ENCODE results near the gene GPATCH1. TPM values are rescaled to one million over a fixed set of nuclear protein-coding genes. Genes with fewer than 3 reads are reported as not detected.
A peak's percentile ranks its signal among the peaks of the same experiment; 100 is the strongest.
"Not testable (repeated sequence)": the region's sequence is repeated elsewhere in the genome, so short reads cannot be mapped to it uniquely, and the experiment has no call there.

GPATCH1 gene
- total RNA-seq, 1 donor from 2014 or later: 6.3 TPM

GRCh38 chr19:33163481-33163880 lies 82.5 kb downstream of the GPATCH1 start:
- DNase-seq (ENCODE audit: low read depth): no peak
- TF ChIP-seq CTCF (IDR thresholded peaks at IDR 0.05; ENCODE audit: insufficient read depth, low read length, severe bottlenecking): no peak
- Histone ChIP-seq H3K4me3 (ENCODE audit: low read depth, low read length) (no peak overlapping the region), H3K36me3 (ENCODE audit: control insufficient read depth, insufficient read depth, low read length) (no peaks in the 10 kb centered on the region), H3K27me3 (ENCODE audit: control insufficient read depth, insufficient read depth, low read length) (no peaks in the 10 kb centered on the region)
- FAIRE-seq: no peak

- FAIRE-seq; H3K36me3 ChIP-seq (ENCODE audit: control insufficient read depth, insufficient read depth, low read length); DNase-seq (ENCODE audit: low read depth): not testable (repeated sequence)
Observed at GRCh38 chr19:33166037-33166436, 85.1 kb downstream of the GPATCH1 start.

GRCh38 chr19:33167438-33167837 lies 86.5 kb downstream of the GPATCH1 start:
- FAIRE-seq (no peak), DNase-seq (ENCODE audit: low read depth) (no peak)
- no peaks in the 10 kb centered on the region for H3K27me3 ChIP-seq (ENCODE audit: control insufficient read depth, insufficient read depth, low read length)
- no peak for TF ChIP-seq CTCF (IDR thresholded peaks at IDR 0.05; ENCODE audit: insufficient read depth, low read length, severe bottlenecking)
- H3K4me3 ChIP-seq (ENCODE audit: low read depth, low read length): no peak overlapping the region
- H3K36me3 ChIP-seq (ENCODE audit: control insufficient read depth, insufficient read depth, low read length): no peaks in the 10 kb centered on the region

More at GRCh38 chr19:33166037-33166436, 85.1 kb downstream of the GPATCH1 start:
- not testable (repeated sequence) for H3K27me3 ChIP-seq (ENCODE audit: control insufficient read depth, insufficient read depth, low read length); H3K4me3 ChIP-seq (ENCODE audit: low read depth, low read length)

GRCh38 chr19:33168528-33168927 lies 87.5 kb downstream of the GPATCH1 start:
- TF ChIP-seq CTCF (IDR thresholded peaks at IDR 0.05; ENCODE audit: insufficient read depth, low read length, severe bottlenecking): no peak
- Histone ChIP-seq H3K36me3 (ENCODE audit: control insufficient read depth, insufficient read depth, low read length) (no peaks in the 10 kb centered on the region), H3K27me3 (ENCODE audit: control insufficient read depth, insufficient read depth, low read length) (no peaks in the 10 kb centered on the region), H3K4me3 (ENCODE audit: low read depth, low read length) (no peak overlapping the region)
- FAIRE-seq (no peak), DNase-seq (ENCODE audit: low read depth) (no peak)

- DNase-seq (ENCODE audit: low read depth) (no peak), FAIRE-seq (no peak)
- no peaks in the 10 kb centered on the region for H3K27me3 ChIP-seq (ENCODE audit: control insufficient read depth, insufficient read depth, low read length)
- H3K36me3 ChIP-seq (ENCODE audit: control insufficient read depth, insufficient read depth, low read length): no peaks in the 10 kb centered on the region
- no peak overlapping the region for H3K4me3 ChIP-seq (ENCODE audit: low read depth, low read length)
- no peak for TF ChIP-seq CTCF (IDR thresholded peaks at IDR 0.05; ENCODE audit: insufficient read depth, low read length, severe bottlenecking)
Observed at GRCh38 chr19:33171222-33171795, 90.3 kb downstream of the GPATCH1 start.

GRCh38 chr19:33171916-33172359 lies 91.0 kb downstream of the GPATCH1 start:
- H3K27me3 ChIP-seq (ENCODE audit: control insufficient read depth, insufficient read depth, low read length): no peaks in the 10 kb centered on the region
- no peaks in the 10 kb centered on the region for H3K36me3 ChIP-seq (ENCODE audit: control insufficient read depth, insufficient read depth, low read length)
- FAIRE-seq: no peak
- DNase-seq (ENCODE audit: low read depth): peak; percentile 24
- no peak overlapping the region for H3K4me3 ChIP-seq (ENCODE audit: low read depth, low read length)
- no peak for TF ChIP-seq CTCF (IDR thresholded peaks at IDR 0.05; ENCODE audit: insufficient read depth, low read length, severe bottlenecking)
